HFF-Myc (cell line): ENCODE measurements around the gene ZFYVE27.

Experiments used
- DNase-seq: peaks from one replicate; pipeline ENCODE4 v3.0.0-alpha.2; 2011; ENCODE audit warnings: low read depth; ENCODE audit errors: extremely low read depth
- H3K4me3 ChIP-seq: replicated peaks from 2 replicates; pipeline ENCODE4 v1.5.1; 2011; ENCODE audit warnings: low read depth, mild to moderate bottlenecking, control low read depth, low read length
- CTCF ChIP-seq: IDR thresholded peaks from 2 replicates; pipeline ENCODE4 v1.5.1; 2012; ENCODE audit warnings: mild to moderate bottlenecking, low read depth, low read length, control low read depth; ENCODE audit errors: missing control alignments

ZFYVE27 gene

DNA sequence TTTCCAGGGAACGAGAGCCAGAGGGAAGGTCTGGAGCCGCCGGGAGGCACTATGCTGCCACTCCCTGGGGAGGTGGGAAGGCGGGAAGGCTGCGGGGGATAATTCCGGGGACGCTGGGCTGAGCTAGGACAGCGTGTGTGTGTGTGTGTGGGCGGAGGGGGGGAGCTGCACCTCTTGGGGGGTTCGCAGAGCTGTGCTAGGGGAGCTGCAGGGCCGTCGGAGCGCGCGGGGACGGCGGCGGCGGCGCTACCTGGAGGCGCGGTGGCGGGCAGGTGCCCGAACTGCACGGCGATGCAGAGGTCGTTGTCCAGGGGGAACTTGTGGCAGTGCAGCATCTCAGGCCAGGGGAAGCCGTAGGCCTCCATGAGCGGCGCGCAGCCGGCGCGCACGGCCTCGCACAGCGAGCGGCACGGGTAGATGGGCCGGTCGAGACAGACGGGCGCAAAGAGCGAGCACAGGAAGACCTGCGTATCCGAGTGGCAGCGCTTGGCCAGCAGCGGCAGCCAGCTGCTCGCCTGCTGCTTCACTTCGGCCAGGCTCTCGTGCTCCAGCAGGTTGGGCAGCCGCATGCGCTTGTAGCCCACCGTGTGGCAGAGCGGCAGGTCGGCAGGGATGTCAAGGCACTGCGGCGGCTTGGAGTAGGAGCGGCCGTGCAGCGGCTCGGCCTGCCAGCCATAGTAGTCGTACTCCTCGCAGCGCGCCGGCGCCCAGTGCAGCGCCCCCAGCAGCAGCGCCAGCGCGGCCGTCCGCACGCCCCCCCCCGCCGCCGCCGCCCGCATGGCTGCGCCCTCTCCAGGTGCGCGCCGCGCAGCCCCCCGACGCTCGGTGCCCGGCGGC, 34.3 kb downstream of the ZFYVE27 start:
- H3K4me3 ChIP-seq, result no peak overlapping the region
- DNase-seq, result no peak
- no peak for TF ChIP-seq CTCF

DNA sequence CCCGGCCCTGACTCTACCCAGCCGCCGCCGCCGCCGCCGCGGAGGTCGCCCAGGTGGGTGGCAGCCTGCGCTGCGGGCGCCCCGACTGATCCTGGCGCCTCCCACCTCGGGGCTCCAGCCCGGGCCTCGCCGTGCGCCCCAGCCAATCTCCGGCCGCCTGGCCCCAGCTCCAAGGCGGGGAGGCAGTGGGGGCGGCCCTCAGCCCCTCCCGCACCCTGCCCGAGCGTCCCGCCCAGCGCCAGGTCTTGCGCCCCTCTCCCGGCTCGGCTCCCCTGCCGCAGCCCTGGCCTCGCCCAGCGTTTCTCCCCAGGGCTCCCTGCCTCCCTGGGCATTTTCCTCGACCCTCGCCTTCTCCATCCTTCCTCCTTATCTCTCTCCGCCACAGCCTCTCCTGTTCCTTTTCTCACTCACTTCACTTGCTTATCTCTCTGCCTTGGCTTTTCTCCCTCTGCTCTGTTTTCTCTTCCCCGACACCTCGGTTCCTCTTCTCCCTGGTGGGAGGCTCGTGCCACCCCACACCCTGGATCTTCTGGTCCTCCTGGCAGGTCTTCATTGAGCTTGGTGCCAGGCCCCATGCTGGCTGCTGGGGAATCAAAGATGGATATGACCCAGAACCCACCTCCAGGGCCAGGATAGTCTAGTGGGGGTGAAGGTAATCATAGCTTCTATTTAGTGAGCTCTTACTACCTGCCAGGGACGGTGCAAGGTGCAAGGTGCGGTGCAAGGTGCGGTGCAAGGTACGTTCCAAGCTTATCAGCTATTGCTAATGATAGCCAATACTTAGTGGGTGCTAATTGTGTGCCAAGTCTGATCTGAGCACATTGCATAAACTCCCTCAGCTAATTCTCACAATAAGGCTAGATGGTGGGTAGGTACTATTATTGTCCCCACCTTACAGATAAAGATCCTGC, 35.2 kb downstream of the ZFYVE27 start, which contains the start of gene SFRP5:
Gene SFRP5, minus strand, starts transcription at position 87 of the 911 bp plus-strand sequence. CDS start 166 bp downstream, outside the sequence.
- no peak within 1 kb of the TSS for H3K4me3 ChIP-seq
- TF ChIP-seq CTCF, result no peak
- no peak for DNase-seq

DNA sequence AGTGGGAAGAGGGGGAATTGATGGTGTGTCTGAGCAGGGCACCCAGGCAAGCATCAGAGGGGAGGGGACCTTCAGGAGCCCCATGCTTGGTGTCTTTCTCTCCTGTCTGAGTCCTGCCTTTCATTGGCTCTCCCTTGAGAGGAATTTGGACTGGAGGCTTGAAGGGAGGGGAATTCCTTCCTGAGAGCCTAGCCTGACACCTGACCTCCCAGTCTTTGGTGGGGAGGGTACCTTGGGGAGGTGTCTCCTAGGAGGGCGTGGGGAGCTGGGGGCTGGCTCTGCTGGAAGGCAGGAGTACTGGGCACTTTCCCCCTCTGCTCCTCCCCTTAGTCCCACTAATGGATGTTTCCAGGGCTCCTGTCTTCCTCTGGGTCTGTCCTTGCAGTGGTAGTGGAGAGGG, 36.2 kb downstream of the ZFYVE27 start:
- no peak overlapping the region for H3K4me3 ChIP-seq
- DNase-seq, result no peak
- TF ChIP-seq CTCF, result no peak

DNA sequence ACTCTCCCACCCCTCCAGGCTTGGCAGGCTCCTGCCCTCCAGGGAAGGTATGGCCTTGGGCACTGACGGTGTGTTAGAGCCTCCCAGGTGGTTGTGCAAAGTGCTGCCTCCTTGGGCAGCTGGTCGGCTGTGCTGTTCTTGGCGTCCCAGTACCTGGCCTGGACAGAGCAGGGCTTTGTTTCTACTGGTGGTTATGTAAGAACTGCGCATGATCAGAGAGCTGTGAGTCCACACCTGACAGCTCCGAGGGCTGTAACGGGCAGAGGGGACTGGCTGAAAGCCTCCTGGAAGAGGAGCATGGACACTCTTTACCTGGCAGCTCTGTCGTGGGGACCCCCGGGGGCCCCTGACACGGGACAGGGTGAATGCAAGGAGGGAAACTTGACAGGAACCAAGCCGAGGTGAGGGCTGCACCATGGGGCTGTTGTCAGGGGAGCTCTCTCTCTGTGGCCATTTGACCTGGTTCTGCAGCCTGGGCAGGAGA, 37.9 kb downstream of the ZFYVE27 start:
- no peak for TF ChIP-seq CTCF
- no peak for DNase-seq
- H3K4me3 ChIP-seq, result no peak overlapping the region

- H3K4me3 ChIP-seq, result no peak overlapping the region
- no peak for DNase-seq
- no peak for TF ChIP-seq CTCF
These were observed 40.2 kb downstream of the ZFYVE27 start for GRCh38 chr10:97777143-97777542.

DNA sequence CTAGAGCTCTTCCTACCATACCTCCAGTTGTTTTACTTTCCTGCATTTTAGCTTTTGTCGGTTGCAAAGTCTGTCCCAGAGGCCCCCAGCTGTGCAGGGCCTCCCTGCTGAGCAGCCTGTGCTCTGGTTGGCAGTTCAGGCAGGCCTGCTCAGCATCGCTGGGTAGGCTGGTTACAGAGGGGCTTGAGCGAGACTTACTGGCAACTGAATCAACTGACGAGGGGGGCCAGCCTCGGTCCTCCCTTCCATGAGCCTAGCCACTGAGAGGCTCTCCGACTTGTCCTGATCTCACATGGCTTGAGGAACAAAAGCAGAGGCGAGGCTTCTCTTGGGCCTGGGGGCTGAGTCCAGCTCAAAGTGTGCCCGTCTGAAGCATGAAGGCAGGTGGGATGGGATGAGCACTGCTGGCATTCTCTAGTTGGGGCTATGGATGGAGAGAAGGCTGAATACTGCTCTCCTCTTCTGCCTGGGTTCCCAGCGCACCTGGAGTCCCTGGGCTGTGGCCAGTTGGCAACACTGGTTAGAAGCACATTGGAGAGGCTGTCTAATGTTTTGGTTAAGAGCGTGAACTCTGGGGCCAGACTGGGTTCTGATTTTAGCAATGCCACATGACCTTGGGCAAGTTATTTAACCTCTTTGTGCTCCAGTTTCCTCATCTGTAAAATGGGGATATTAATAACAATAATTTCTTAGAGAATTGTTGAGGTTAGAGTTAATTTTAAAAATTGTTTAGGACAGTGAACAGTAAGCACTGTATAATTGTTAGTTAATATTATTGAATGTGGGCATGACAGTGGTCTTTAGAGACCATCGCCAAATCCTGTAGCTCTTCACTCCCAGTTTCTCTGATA, 41.7 kb downstream of the ZFYVE27 start:
- H3K4me3 ChIP-seq, result no peak overlapping the region
- DNase-seq, result no peak
- no peak for TF ChIP-seq CTCF
